Effector memory CD8-positive, alpha-beta T cell (primary cell): ENCODE results near the gene GBP3.
A peak's percentile ranks its signal among the peaks of the same experiment; 100 is the strongest.
"Not testable (repeated sequence)": the region's sequence is repeated elsewhere in the genome, so short reads cannot be mapped to it uniquely, and the experiment has no call there.

ENCODE experiments used
- ATAC-seq: fragments of 150-1000 bp; cut with Tn5 transposase; replicated peaks from 2 replicates; pipeline ENCODE4 v1.10.0; 2021; ENCODE audit warnings: mild to moderate bottlenecking, moderate library complexity
- DNase-seq, 3 experiments: peaks; one replicate each; pipeline ENCODE4 v3.0.0; 2021
- H3K27ac Mint-ChIP-seq, 2 donors: one replicate each; pipeline ENCODE4 v1.8.0; 2022; ENCODE audit warnings: mild to moderate bottlenecking in 2 of 2, mixed read lengths in 2 of 2, moderate library complexity in 2 of 2
- H3K27me3 Mint-ChIP-seq, 2 donors: one replicate each; pipeline ENCODE4 v1.8.0; 2022; ENCODE audit warnings: mixed read lengths in 2 of 2
- H3K36me3 Mint-ChIP-seq: one replicate; pipeline ENCODE4 v1.8.0; 2022; ENCODE audit warnings: mild to moderate bottlenecking, moderate library complexity, mixed read lengths; ENCODE audit not compliant: insufficient read depth
- H3K4me1 Mint-ChIP-seq, 2 donors: one replicate each; pipeline ENCODE4 v1.8.0; 2022; ENCODE audit warnings: low read depth in 2 of 2, mixed read lengths in 2 of 2
- H3K4me3 Mint-ChIP-seq, 2 donors: one replicate each; pipeline ENCODE4 v1.8.0; 2022; ENCODE audit warnings: mild to moderate bottlenecking in 2 of 2, mixed read lengths in 2 of 2, moderate library complexity in 2 of 2
- H3K9me3 Mint-ChIP-seq, 2 donors: one replicate each; pipeline ENCODE4 v1.8.0; 2022; ENCODE audit warnings: mixed read lengths in 2 of 2
- total RNA-seq, 9 experiments: gene quantifications; one replicate each; lab custom pipeline; 2026; lab: John Stamatoyannopoulos, UW

Gene GBP3
- total RNA-seq = 17.2 to 117 (median 55.2) reads per million in 9 experiments

- Mint-ChIP-seq H3K27ac (peak within 1 kb of the TSS; percentile 87 to 91), H3K36me3 (peaks cover 41% of the 10 kb centered on the region), H3K4me3 (peak within 1 kb of the TSS; percentile 73 to 88), H3K27me3 (no peaks in the 10 kb centered on the region), H3K9me3 (no peaks in the 10 kb centered on the region), H3K4me1 (peaks cover 34 to 42% of the 10 kb centered on the region in 2 donors)
- peak; percentile 85 for ATAC-seq
- no peak for DNase-seq
Observed at GRCh38 chr1:89022167-89022959, at the start of gene GBP3. Gene GBP3 (minus strand): TSS chr1:89022866. CDS start chr1:89020721, 2,145 bp downstream.

DNA sequence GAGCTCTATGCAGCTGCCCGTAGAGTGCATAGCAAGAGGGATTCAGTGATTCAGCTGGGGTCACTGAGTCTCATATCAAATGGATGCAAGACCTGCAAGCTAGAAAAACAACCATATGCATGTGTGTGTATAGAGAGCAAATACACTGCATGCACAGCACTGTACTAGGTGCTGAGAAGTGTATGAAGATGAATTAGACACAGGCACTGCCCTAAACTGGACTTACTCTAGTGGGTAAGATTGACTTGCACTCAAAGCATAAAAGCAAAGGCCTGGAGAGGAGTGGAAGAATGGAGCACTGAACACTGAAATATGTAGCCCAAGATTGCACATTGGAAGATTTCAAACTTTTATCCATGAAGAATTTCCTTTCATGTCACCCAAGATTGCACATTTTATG is 47.8 kb upstream of the GBP3 start:
- Mint-ChIP-seq H3K4me1 (peaks cover 11 to 20% of the 10 kb centered on the region in 2 donors), H3K9me3 (peaks cover 0 to 15% of the 10 kb centered on the region in 2 donors), H3K27ac (peak overlapping the region; percentile 86 to 94), H3K36me3 (peaks cover 4% of the 10 kb centered on the region), H3K4me3 (peak overlapping the region; percentile 83 to 86), H3K27me3 (no peaks in the 10 kb centered on the region)
- DNase-seq (no peak), ATAC-seq (peak; percentile 42)

GRCh38 chr1:89069951-89070350 is 47.3 kb upstream of the GBP3 start:
- H3K9me3 Mint-ChIP-seq = peaks cover 0 to 13% of the 10 kb centered on the region in 2 donors
- no peak for DNase-seq
- no peaks in the 10 kb centered on the region for H3K27me3 Mint-ChIP-seq
- peaks cover 11 to 20% of the 10 kb centered on the region in 2 donors for H3K4me1 Mint-ChIP-seq
- peak overlapping the region; percentile 83 to 86 for H3K4me3 Mint-ChIP-seq
- peak; percentile 31 for ATAC-seq
- H3K27ac Mint-ChIP-seq = peak overlapping the region; percentile 86 to 94
- peaks cover 4% of the 10 kb centered on the region for H3K36me3 Mint-ChIP-seq

DNA sequence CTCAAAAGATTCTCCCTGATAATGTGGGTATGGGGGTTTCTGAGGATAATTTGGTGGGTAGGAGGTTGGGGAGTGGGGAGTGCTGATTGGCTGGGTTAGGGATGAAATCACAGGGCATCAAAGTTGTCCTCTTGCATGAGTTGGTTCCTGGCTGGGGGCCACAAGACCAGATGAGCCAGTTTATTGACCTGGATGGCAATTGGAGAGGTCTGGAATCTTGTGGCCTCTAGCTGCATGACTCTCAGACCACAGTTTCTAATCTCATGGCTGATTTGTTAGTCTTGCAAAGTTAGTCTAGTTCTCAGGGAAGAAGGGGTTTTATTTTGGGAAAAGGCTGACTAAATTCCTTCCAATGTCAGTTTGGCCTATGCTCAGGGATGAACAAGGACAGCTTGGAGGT is 45.6 kb upstream of the GBP3 start:
- Mint-ChIP-seq H3K27me3 (no peaks in the 10 kb centered on the region), H3K27ac (no peak overlapping the region), H3K4me1 (peaks cover 17 to 28% of the 10 kb centered on the region in 2 donors), H3K36me3 (peaks cover 13% of the 10 kb centered on the region), H3K4me3 (peak overlapping the region in 1 of 2 donors; percentile 17), H3K9me3 (no peaks in the 10 kb centered on the region)
- no peak for DNase-seq
- ATAC-seq = no peak

GRCh38 chr1:89065079-89065868 is 42.6 kb upstream of the GBP3 start, which contains the start of gene GBP1:
Gene GBP1 (minus strand): TSS chr1:89065208. CDS start chr1:89063234, 1,974 bp downstream.
- Mint-ChIP-seq H3K9me3 (no peaks in the 10 kb centered on the region), H3K27ac (peak within 1 kb of the TSS; percentile 83 to 94), H3K27me3 (no peaks in the 10 kb centered on the region), H3K4me1 (peaks cover 37 to 44% of the 10 kb centered on the region in 2 donors), H3K4me3 (peak within 1 kb of the TSS; percentile 72 to 99), H3K36me3 (peaks cover 26% of the 10 kb centered on the region)
- DNase-seq = peak in 2 of 3 experiments; percentile 6 to 20
- ATAC-seq = peak; percentile 85

DNA sequence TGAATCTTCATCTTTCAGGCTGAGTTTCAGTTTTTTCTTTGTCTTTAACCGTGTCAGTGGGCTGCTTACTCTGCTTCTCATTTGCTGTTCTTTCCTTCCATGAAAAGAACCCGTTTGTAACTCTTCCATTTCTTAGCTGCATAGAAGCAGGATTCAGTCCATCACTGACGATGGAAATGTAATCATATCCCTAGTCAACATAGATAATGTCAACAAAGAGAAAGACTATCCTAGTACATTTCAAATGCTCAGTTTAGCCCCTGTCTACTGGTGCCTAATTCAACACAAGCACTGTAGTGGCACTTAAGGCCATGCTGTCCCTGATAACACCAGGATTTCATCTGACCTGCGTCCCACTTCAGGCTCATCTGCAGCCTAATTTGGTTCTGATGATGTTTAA is 42.0 kb upstream of the GBP3 start:
- DNase-seq = no peak
- H3K9me3 Mint-ChIP-seq = no peaks in the 10 kb centered on the region
- H3K27ac Mint-ChIP-seq = peak overlapping the region; percentile 83 to 94
- H3K4me3 Mint-ChIP-seq = peak overlapping the region; percentile 72 to 99
- H3K4me1 Mint-ChIP-seq = peaks cover 37 to 41% of the 10 kb centered on the region in 2 donors
- peaks cover 32% of the 10 kb centered on the region for H3K36me3 Mint-ChIP-seq
- H3K27me3 Mint-ChIP-seq = no peaks in the 10 kb centered on the region
- peak; percentile 56 for ATAC-seq

GRCh38 chr1:89063094-89063493 is 40.4 kb upstream of the GBP3 start:
- peak overlapping the region; percentile 83 to 94 for H3K27ac Mint-ChIP-seq
- peaks cover 47% of the 10 kb centered on the region for H3K36me3 Mint-ChIP-seq
- peaks cover 36 to 39% of the 10 kb centered on the region in 2 donors for H3K4me1 Mint-ChIP-seq
- peak overlapping the region; percentile 72 to 99 for H3K4me3 Mint-ChIP-seq
- no peaks in the 10 kb centered on the region for H3K27me3 Mint-ChIP-seq
- DNase-seq = no peak
- no peak for ATAC-seq
- no peaks in the 10 kb centered on the region for H3K9me3 Mint-ChIP-seq

GRCh38 chr1:89060091-89060490 is 37.4 kb upstream of the GBP3 start:
- ATAC-seq = no peak
- H3K36me3 Mint-ChIP-seq = peaks cover 72% of the 10 kb centered on the region
- peaks cover 36 to 37% of the 10 kb centered on the region in 2 donors for H3K4me1 Mint-ChIP-seq
- no peaks in the 10 kb centered on the region for H3K27me3 Mint-ChIP-seq
- no peak for DNase-seq
- peak overlapping the region; percentile 63 to 99 for H3K4me3 Mint-ChIP-seq
- H3K9me3 Mint-ChIP-seq = no peaks in the 10 kb centered on the region
- peak overlapping the region in 1 of 2 donors; percentile 83 for H3K27ac Mint-ChIP-seq

GRCh38 chr1:89051955-89052312 is 29.3 kb upstream of the GBP3 start:
- no peak for DNase-seq
- ATAC-seq = no peak
- Mint-ChIP-seq H3K4me3 (no peak overlapping the region), H3K4me1 (peaks cover 3% of the 10 kb centered on the region in 2 donors), H3K27me3 (no peaks in the 10 kb centered on the region), H3K27ac (no peak overlapping the region), H3K9me3 (no peaks in the 10 kb centered on the region), H3K36me3 (peaks cover 65% of the 10 kb centered on the region)

- peaks cover 59% of the 10 kb centered on the region for H3K36me3 Mint-ChIP-seq
Observed at GRCh38 chr1:89051300-89051954, 28.8 kb upstream of the GBP3 start.

GRCh38 chr1:89050649-89051033 is 28.0 kb upstream of the GBP3 start:
- ATAC-seq = no peak
- H3K36me3 Mint-ChIP-seq = peaks cover 52% of the 10 kb centered on the region

More at GRCh38 chr1:89051300-89051954, 28.8 kb upstream of the GBP3 start:
- Mint-ChIP-seq H3K4me1 (peaks cover 3% of the 10 kb centered on the region in 2 donors), H3K27ac (peak overlapping the region in 1 of 2 donors; percentile 28), H3K27me3 (no peaks in the 10 kb centered on the region), H3K9me3 (no peaks in the 10 kb centered on the region), H3K4me3 (no peak overlapping the region)
- DNase-seq (no peak), ATAC-seq (no peak)

GRCh38 chr1:89049901-89050648 is 27.4 kb upstream of the GBP3 start:
- not testable (repeated sequence) for DNase-seq, H3K27me3 Mint-ChIP-seq, H3K4me1 Mint-ChIP-seq, H3K4me3 Mint-ChIP-seq, H3K9me3 Mint-ChIP-seq, ATAC-seq
- Mint-ChIP-seq H3K36me3 (peaks cover 51% of the 10 kb centered on the region), H3K27ac (peak overlapping the region; percentile 35)

More at GRCh38 chr1:89050649-89051033, 28.0 kb upstream of the GBP3 start:
- H3K9me3 Mint-ChIP-seq = no peaks in the 10 kb centered on the region
- H3K27ac Mint-ChIP-seq = peak overlapping the region; percentile 35
- H3K27me3 Mint-ChIP-seq = no peaks in the 10 kb centered on the region
- no peak for DNase-seq
- peaks cover 3% of the 10 kb centered on the region in 2 donors for H3K4me1 Mint-ChIP-seq
- H3K4me3 Mint-ChIP-seq = no peak overlapping the region
